Measurements from ENCODE around the gene SESN2. TPM values are rescaled to one million over a fixed set of nuclear protein-coding genes. Genes with fewer than 3 reads are reported as not detected.
"Not testable (repeated sequence)": the region's sequence is repeated elsewhere in the genome, so short reads cannot be mapped to it uniquely, and the experiment has no call there.

SESN2 gene
- total RNA-seq, 1 donor from 2014 or later = 12.5 TPM

GRCh38 chr1:28326984-28327383 is 67.7 kb downstream of the SESN2 start:
- no peak for DNase-seq (ENCODE audit: low spot score)

GRCh38 chr1:28327431-28327830 is 68.1 kb downstream of the SESN2 start:
- not testable (repeated sequence) for DNase-seq (ENCODE audit: low spot score)

GRCh38 chr1:28328228-28328648 is 68.9 kb downstream of the SESN2 start:
- no peak for DNase-seq (ENCODE audit: low spot score)

GRCh38 chr1:28329395-28330153 is 70.3 kb downstream of the SESN2 start:
- no peak for DNase-seq (ENCODE audit: low spot score)

Other genes with a start within 250 kb of the SESN2 start
- 7.2 TPM for gene EYA3, start 170.9 kb upstream of the SESN2 start, total RNA-seq (ENCODE audit: insufficient read depth, low replicate concordance)
- 3.4 TPM for gene PTAFR, start 82.8 kb upstream of the SESN2 start, total RNA-seq (ENCODE audit: insufficient read depth, low replicate concordance)
- gene DNAJC8, start 26.5 kb upstream of the SESN2 start, total RNA-seq (ENCODE audit: insufficient read depth, low replicate concordance) = 37.6 TPM
- 54.9 TPM for gene ATP5IF1, start 23.4 kb upstream of the SESN2 start, total RNA-seq (ENCODE audit: insufficient read depth, low replicate concordance)
- 8.9 TPM for gene MED18, start 69.5 kb downstream of the SESN2 start, total RNA-seq (ENCODE audit: insufficient read depth, low replicate concordance)
- 10.8 TPM for gene PHACTR4, start 110.2 kb downstream of the SESN2 start, total RNA-seq (ENCODE audit: insufficient read depth, low replicate concordance)
- 16.1 TPM for gene RCC1, start 246.5 kb downstream of the SESN2 start, total RNA-seq (ENCODE audit: insufficient read depth, low replicate concordance)

Measured in umbilical cord (tissue), 2 donors.